ENCODE results near the gene OR56B4.
"Not testable (repeated sequence)": the region's sequence is repeated elsewhere in the genome, so short reads cannot be mapped to it uniquely, and the experiment has no call there.

OR56B4 gene

DNA sequence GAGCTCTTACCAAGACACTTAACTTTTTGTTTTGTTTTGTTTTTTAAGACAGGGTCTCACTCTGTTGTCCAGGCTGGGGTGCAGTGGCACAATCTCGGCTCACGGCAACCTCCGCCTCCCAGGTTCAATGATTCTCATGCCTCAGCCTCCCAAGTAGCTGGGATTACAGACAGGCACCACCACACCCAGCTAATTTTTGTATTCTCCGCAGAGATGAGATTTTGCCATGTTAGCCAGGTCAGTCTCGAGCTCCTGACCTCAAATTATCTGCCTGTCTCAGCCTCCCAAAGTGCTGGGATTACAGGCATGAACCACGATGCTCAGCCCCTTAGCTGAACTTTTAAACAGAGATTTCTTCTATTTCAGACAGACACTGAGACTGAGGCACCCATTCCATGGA, at the start of gene OR56B4:
TSS of gene OR56B4 (plus strand) at position 301 of the 400 bp plus-strand sequence. CDS start at position 396, 95 bp downstream.
- not testable (repeated sequence) for H3K9me3 Mint-ChIP-seq; H3K27me3 Mint-ChIP-seq; H3K36me3 Mint-ChIP-seq (ENCODE audit: low read depth); H3K4me1 Mint-ChIP-seq (ENCODE audit: low read depth); H3K27ac Mint-ChIP-seq; H3K4me3 Mint-ChIP-seq

DNA sequence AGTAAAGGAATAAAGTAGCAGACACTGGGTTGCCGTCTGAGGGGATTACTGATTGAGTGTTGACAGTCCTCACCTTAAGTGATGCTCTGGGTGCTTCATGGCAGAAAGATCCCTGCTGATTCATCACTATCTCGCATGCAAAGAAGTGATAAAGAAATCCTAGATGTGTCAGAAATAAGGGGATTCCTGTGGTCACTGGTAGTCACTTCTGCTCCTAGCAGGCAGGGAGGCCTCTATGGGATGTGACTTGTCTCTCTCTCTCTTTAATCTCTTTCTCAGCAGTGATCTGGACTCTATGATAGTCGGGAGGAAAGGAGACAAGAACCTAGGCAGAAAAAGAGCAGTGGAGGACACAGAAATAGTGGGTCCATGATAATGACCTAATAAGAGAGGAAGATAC, 46.0 kb upstream of the OR56B4 start:
- no peaks in the 10 kb centered on the region for H3K4me1 Mint-ChIP-seq (ENCODE audit: low read depth)
- H3K4me3 Mint-ChIP-seq: no peak overlapping the region
- H3K9me3 Mint-ChIP-seq: no peaks in the 10 kb centered on the region
- no peaks in the 10 kb centered on the region for H3K36me3 Mint-ChIP-seq (ENCODE audit: low read depth)
- H3K27me3 Mint-ChIP-seq: peaks cover 16% of the 10 kb centered on the region
- H3K27ac Mint-ChIP-seq: no peak overlapping the region

DNA sequence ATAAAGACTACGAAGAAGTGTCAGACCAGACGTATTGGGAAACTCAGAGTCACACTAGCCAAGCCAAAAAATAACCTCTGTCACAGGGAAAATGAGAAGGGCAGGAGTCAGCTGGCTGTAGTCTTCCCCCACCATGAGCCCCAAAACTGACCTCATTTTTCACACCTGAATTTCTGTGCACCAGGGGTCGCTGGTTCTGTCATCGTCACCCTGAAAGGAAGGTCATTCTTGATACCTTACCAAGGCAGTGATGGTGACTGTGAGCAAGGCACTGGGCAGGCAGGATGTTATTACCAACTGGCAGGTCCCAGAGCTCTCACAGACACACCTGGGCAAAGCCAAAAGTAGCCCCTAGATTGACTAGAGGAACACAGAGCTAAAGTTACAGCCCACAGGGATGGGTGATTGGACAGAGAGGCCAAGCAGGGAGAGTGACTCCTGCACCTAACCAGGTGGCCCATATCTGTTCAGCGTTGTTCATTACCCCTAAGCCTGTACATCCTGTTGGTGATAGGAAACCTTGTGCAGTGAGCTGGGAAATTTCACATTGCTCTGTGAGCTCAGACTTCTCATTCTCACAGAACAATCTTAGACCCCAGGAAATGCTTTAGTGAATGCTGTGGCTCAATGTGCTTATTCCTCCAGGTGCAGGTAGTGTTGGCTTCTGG, 44.7 kb upstream of the OR56B4 start:
- Mint-ChIP-seq H3K9me3 (no peaks in the 10 kb centered on the region), H3K4me3 (no peak overlapping the region), H3K27me3 (peaks cover 18% of the 10 kb centered on the region), H3K36me3 (ENCODE audit: low read depth) (no peaks in the 10 kb centered on the region), H3K4me1 (ENCODE audit: low read depth) (no peaks in the 10 kb centered on the region), H3K27ac (no peak overlapping the region)

- H3K4me1 Mint-ChIP-seq (ENCODE audit: low read depth): no peaks in the 10 kb centered on the region
- H3K27me3 Mint-ChIP-seq: peaks cover 12% of the 10 kb centered on the region
- H3K9me3 Mint-ChIP-seq: no peaks in the 10 kb centered on the region
- no peaks in the 10 kb centered on the region for H3K36me3 Mint-ChIP-seq (ENCODE audit: low read depth)
- no peak overlapping the region for H3K27ac Mint-ChIP-seq
- H3K4me3 Mint-ChIP-seq: no peak overlapping the region
These were observed 40.0 kb upstream of the OR56B4 start for GRCh38 chr11:6067502-6067901.

- not testable (repeated sequence) for H3K27me3 Mint-ChIP-seq; H3K4me1 Mint-ChIP-seq (ENCODE audit: low read depth); H3K4me3 Mint-ChIP-seq; H3K36me3 Mint-ChIP-seq (ENCODE audit: low read depth); H3K27ac Mint-ChIP-seq
- H3K9me3 Mint-ChIP-seq: peaks cover 11% of the 10 kb centered on the region
These were observed 31.0 kb upstream of the OR56B4 start for GRCh38 chr11:6076443-6076842.

- H3K9me3 Mint-ChIP-seq: peaks cover 11% of the 10 kb centered on the region
- no peaks in the 10 kb centered on the region for H3K36me3 Mint-ChIP-seq (ENCODE audit: low read depth)
These were observed 29.8 kb upstream of the OR56B4 start for GRCh38 chr11:6077723-6078122.

GRCh38 chr11:6079463-6079862, 28.0 kb upstream of the OR56B4 start:
- H3K4me1 Mint-ChIP-seq (ENCODE audit: low read depth): no peaks in the 10 kb centered on the region
- H3K27me3 Mint-ChIP-seq: peaks cover 17% of the 10 kb centered on the region
- H3K36me3 Mint-ChIP-seq (ENCODE audit: low read depth): no peaks in the 10 kb centered on the region
- H3K9me3 Mint-ChIP-seq: peaks cover 11% of the 10 kb centered on the region
- no peak overlapping the region for H3K4me3 Mint-ChIP-seq
- H3K27ac Mint-ChIP-seq: no peak overlapping the region

More at GRCh38 chr11:6077723-6078122, 29.8 kb upstream of the OR56B4 start:
- peaks cover 17% of the 10 kb centered on the region for H3K27me3 Mint-ChIP-seq
- H3K4me1 Mint-ChIP-seq (ENCODE audit: low read depth): no peaks in the 10 kb centered on the region
- H3K27ac Mint-ChIP-seq: no peak overlapping the region
- no peak overlapping the region for H3K4me3 Mint-ChIP-seq

- H3K9me3 Mint-ChIP-seq: peaks cover under 1% of the 10 kb centered on the region
- H3K36me3 Mint-ChIP-seq (ENCODE audit: low read depth): no peaks in the 10 kb centered on the region
- H3K27me3 Mint-ChIP-seq: peaks cover 10% of the 10 kb centered on the region
- H3K4me3 Mint-ChIP-seq: no peak overlapping the region
- H3K27ac Mint-ChIP-seq: no peak overlapping the region
- H3K4me1 Mint-ChIP-seq (ENCODE audit: low read depth): no peaks in the 10 kb centered on the region
These were observed 24.4 kb upstream of the OR56B4 start for GRCh38 chr11:6083129-6083528.

- Mint-ChIP-seq H3K36me3 (ENCODE audit: low read depth) (no peaks in the 10 kb centered on the region), H3K27me3 (peaks cover 10% of the 10 kb centered on the region), H3K4me3 (no peak overlapping the region), H3K9me3 (no peaks in the 10 kb centered on the region), H3K4me1 (ENCODE audit: low read depth) (no peaks in the 10 kb centered on the region), H3K27ac (no peak overlapping the region)
These were observed 22.9 kb upstream of the OR56B4 start for GRCh38 chr11:6084587-6084986.

GRCh38 chr11:6094186-6094585, 13.3 kb upstream of the OR56B4 start:
- Mint-ChIP-seq H3K27me3 (peaks cover 24% of the 10 kb centered on the region), H3K9me3 (no peaks in the 10 kb centered on the region), H3K36me3 (ENCODE audit: low read depth) (no peaks in the 10 kb centered on the region), H3K4me1 (ENCODE audit: low read depth) (no peaks in the 10 kb centered on the region), H3K27ac (no peak overlapping the region), H3K4me3 (no peak overlapping the region)

GRCh38 chr11:6095798-6096197, 11.7 kb upstream of the OR56B4 start:
- H3K4me3 Mint-ChIP-seq: no peak overlapping the region

DNA sequence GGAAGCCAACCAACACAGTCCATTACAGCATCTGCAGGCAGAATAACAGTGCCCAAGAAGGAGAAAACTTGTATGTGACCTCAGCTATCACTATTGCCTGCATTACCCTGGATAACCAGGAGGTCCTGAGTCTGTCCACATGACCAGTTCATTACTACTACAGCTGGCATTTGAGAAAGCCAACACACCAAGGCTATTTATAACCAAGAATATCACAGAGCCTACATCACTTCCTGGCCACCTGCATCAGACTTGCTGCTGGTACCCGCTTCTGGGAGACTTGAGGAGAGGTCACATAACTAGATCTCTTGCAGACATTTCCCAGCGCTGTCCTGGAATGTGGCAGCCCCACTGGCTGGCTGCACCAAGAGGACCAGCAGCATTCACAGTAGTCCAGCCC, 11.1 kb upstream of the OR56B4 start:
- H3K27me3 Mint-ChIP-seq: peaks cover 27% of the 10 kb centered on the region
- no peak overlapping the region for H3K27ac Mint-ChIP-seq
- H3K9me3 Mint-ChIP-seq: no peaks in the 10 kb centered on the region
- H3K4me3 Mint-ChIP-seq: no peak overlapping the region
- no peaks in the 10 kb centered on the region for H3K36me3 Mint-ChIP-seq (ENCODE audit: low read depth)
- no peaks in the 10 kb centered on the region for H3K4me1 Mint-ChIP-seq (ENCODE audit: low read depth)

More at GRCh38 chr11:6095798-6096197, 11.7 kb upstream of the OR56B4 start:
- no peak overlapping the region for H3K27ac Mint-ChIP-seq
- no peaks in the 10 kb centered on the region for H3K4me1 Mint-ChIP-seq (ENCODE audit: low read depth)
- H3K27me3 Mint-ChIP-seq: peaks cover 27% of the 10 kb centered on the region
- H3K9me3 Mint-ChIP-seq: no peaks in the 10 kb centered on the region
- H3K36me3 Mint-ChIP-seq (ENCODE audit: low read depth): no peaks in the 10 kb centered on the region

- no peaks in the 10 kb centered on the region for H3K9me3 Mint-ChIP-seq
- peaks cover 15% of the 10 kb centered on the region for H3K27me3 Mint-ChIP-seq
- no peak overlapping the region for H3K27ac Mint-ChIP-seq
- no peaks in the 10 kb centered on the region for H3K36me3 Mint-ChIP-seq (ENCODE audit: low read depth)
- H3K4me1 Mint-ChIP-seq (ENCODE audit: low read depth): no peaks in the 10 kb centered on the region
- no peak overlapping the region for H3K4me3 Mint-ChIP-seq
These were observed 7.9 kb upstream of the OR56B4 start for GRCh38 chr11:6099577-6099976.

DNA sequence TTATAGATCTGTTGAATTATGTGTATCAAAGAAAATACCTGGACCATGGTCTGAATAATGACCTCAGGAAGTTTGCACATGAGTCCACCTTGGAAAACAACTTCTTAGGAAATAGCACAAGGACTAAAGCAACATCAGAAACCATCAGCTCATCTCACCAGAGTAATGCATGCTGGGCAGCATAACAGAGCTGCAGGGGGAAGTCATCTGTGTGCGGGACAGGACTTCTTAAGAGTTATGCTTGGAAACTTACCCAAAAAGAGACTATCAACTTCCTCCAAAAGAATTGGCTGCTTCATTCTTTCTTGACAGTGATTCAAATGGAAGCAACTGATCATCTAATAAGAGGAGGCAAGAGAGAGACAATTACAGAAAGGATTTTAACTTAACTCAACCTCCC, 2.5 kb downstream of the OR56B4 start:
- no peak overlapping the region for H3K4me3 Mint-ChIP-seq
- H3K9me3 Mint-ChIP-seq: no peaks in the 10 kb centered on the region
- no peak overlapping the region for H3K27ac Mint-ChIP-seq
- H3K27me3 Mint-ChIP-seq: peaks cover 8% of the 10 kb centered on the region
- H3K36me3 Mint-ChIP-seq (ENCODE audit: low read depth): no peaks in the 10 kb centered on the region
- no peaks in the 10 kb centered on the region for H3K4me1 Mint-ChIP-seq (ENCODE audit: low read depth)

GRCh38 chr11:6111673-6112072, 4.2 kb downstream of the OR56B4 start:
- Mint-ChIP-seq H3K4me3 (no peak overlapping the region), H3K4me1 (ENCODE audit: low read depth) (no peaks in the 10 kb centered on the region), H3K27ac (no peak overlapping the region), H3K9me3 (no peaks in the 10 kb centered on the region), H3K36me3 (ENCODE audit: low read depth) (no peaks in the 10 kb centered on the region), H3K27me3 (peaks cover 8% of the 10 kb centered on the region)

DNA sequence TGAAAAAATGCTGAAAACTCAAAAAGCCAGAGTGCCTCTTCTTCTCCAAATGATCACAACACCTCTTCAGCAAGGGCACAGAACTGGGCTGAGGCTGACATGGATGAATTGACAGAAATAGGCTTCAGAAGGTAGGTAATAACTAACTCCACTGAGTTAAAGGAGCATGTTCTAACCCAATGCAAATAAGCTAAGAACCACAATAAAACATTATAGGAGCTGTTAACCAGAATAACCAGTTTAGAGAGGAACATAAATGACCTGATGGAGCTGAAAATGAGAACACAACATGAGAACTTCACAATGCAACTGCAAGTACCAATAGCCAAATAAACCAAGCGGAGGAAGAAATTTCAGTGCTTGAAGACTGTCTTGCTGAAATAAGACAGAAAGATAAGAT, 9.2 kb downstream of the OR56B4 start:
- Mint-ChIP-seq H3K4me1 (ENCODE audit: low read depth) (no peaks in the 10 kb centered on the region), H3K9me3 (peaks cover 8% of the 10 kb centered on the region), H3K27ac (no peak overlapping the region), H3K4me3 (no peak overlapping the region), H3K36me3 (ENCODE audit: low read depth) (no peaks in the 10 kb centered on the region), H3K27me3 (peaks cover 12% of the 10 kb centered on the region)
